Uterus (tissue), 2 donors: ENCODE data around the gene USP40.

Experiments
- CTCF ChIP-seq, 4 experiments: fragments of 200-600 bp in 2 of 4; fragments of 450-650 bp in 2 of 4; sonication (generic) in 2 of 4; IDR thresholded peaks; one replicate each; pipeline ENCODE4 v1.5.1; 2016 to 2019; ENCODE audit warnings: antibody characterized with exemption in 4 of 4, mild to moderate bottlenecking in 2 of 4, moderate library complexity in 1 of 4
- POLR2A ChIP-seq, 2 donors: fragments of 450-650 bp; IDR thresholded peaks; one replicate each; pipeline ENCODE4 v1.6.1; 2016; ENCODE audit warnings: antibody characterized with exemption in 2 of 2, mild to moderate bottlenecking in 1 of 2, moderate library complexity in 1 of 2

- TF ChIP-seq CTCF (IDR thresholded peaks at IDR 0.05) (no peak), POLR2A (IDR thresholded peaks at IDR 0.05) (no peak)
Observed at GRCh38 chr2:233532971-233533370, 33.6 kb downstream of the USP40 start.
